GM18870 (cell line): ENCODE data around the gene INAFM2.

Experiments
- ATAC-seq: cut with Tn5 transposase; IDR thresholded peaks from one replicate; pipeline ENCODE4 v1.9.1; 2021; ENCODE audit warnings: moderate library complexity; ENCODE audit not compliant: unreplicated experiment

Gene INAFM2

DNA sequence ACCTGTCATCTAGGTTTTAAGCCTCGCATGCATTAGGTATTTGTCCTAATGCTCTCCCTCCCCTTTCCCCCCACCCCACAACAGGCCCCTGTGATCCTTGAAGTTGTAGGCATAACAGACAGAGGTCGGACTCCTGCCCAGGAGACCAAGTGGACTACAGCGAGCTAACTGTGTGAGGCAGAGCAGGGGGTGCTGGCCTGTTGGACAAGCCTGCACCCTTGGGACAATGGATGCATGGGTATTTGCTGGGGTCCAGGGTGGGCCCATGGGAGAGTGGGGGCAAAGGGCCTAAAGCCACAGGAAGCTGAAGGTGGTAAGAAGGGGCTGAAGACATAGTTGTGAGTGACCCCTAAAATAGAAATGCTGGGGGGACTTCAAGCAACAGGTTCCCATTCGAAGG lies 18.2 kb upstream of the INAFM2 start:
- no peak for ATAC-seq

DNA sequence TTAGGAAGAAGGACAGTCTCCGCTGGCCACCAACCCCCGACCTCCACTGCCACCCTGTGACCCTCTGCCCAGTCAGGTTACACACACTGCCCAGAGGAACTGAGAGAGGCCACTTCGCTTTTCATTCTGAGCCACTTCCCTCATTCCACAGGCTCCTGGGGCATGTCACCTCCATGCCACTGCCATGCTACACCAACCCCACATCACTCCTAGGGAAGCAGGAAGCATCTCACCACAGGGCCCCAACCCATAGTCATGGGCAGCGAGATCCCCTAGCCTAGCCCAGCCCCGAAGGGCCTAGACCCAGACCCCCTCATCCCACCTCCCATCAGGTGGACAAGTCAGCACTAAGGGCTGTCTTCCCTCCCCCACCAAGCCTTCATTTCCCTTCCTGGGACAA lies 17.1 kb upstream of the INAFM2 start:
- ATAC-seq = no peak

DNA sequence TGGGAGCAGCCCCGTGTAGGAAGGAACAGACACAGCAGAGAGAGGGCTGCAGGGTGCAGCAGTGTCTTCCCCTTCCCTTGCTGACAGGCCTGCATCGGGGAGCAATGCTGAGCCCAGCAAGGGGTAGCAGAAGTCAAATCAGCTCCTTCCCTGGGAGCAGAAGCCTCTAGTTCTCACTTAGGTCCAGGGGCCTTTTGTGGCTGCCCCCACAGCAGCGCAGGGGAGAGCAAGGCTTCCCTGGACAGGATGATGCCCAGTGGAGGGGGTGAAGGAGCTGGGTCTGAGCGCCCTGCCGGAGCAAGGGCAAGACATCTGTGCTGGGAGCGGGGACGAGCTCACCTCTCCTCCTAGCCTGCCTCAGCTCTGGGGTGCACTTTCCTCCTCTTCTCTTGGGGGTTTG lies 16.6 kb upstream of the INAFM2 start:
- ATAC-seq = no peak

DNA sequence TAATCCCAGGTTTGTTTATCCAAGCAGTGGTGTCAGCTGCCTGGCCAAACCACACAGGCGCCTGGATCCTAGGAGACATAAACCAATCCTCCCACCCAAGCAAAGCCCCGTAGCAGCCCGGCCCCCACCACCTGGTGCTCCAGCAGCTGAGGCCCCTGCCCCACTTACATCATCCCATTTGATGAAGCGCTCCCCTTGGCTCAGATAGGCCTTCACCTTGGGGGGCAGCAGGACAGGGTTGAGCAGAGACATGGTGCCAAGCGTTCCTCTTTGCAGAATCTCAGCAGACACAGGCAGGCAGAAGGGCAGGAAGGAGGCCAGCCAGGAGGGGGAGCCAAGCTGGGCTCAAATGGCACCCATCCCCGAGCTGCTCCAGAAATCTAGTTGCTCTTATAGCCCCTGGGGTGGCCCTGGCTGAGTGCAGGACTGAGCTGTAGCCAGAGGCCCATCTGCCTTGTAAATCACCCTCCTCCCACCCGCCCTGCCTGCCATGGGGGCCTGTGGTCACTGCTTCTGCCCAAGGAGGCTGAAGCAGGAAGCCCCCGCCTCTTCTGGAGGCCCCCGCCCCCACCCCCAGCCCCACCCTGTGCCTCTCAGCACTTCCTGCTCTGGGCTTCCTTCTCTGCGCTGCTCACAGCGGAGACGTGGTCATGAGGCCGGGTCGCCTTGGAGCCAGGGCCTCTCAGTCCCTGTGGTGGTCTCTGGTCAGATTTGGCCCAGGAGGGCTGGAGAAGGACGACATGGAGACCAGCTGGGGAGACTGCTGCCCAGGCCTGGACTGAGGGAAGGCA lies 15.9 kb upstream of the INAFM2 start, which contains the start of gene PLCB2:
Gene PLCB2 (minus strand): TSS at position 515 of the 791 bp plus-strand sequence. CDS start 263 bp downstream, at position 252.
- ATAC-seq = no peak

DNA sequence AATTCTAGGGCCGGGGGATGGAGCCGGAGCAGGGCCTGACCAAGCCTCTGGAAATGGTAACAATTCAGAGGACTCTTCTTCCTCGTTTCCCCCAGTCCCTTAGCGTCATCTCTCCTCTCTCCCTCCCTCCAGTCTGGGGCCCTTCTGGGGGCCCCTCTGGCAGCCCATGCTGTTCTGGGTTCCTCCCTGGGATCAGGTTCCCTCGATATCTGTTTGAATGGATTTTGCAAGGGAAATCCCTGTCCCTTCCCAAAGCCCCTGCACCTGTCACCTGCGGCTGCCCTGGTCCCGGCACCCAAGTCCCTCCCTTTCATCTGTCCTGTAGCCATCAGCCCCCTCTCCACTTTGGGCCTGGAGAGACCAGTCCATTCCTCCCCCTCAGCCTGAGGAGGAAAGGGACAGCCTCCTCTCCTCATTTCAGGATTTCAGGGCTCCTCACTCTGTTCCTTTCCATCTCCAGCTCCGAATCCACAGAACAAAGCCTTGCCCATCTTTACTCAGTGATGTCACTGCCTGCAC lies 14.1 kb upstream of the INAFM2 start:
- ATAC-seq = no peak

GRCh38 chr15:40310001-40310959 lies 13.2 kb upstream of the INAFM2 start:
- ATAC-seq = no peak

GRCh38 chr15:40310993-40311392 lies 12.5 kb upstream of the INAFM2 start:
- ATAC-seq = no peak

GRCh38 chr15:40312370-40313158 lies 10.9 kb upstream of the INAFM2 start:
- ATAC-seq = no peak

GRCh38 chr15:40313531-40314398 lies 9.7 kb upstream of the INAFM2 start:
- ATAC-seq = no peak

- no peak for ATAC-seq
Measured at GRCh38 chr15:40314723-40315276, 8.7 kb upstream of the INAFM2 start.

DNA sequence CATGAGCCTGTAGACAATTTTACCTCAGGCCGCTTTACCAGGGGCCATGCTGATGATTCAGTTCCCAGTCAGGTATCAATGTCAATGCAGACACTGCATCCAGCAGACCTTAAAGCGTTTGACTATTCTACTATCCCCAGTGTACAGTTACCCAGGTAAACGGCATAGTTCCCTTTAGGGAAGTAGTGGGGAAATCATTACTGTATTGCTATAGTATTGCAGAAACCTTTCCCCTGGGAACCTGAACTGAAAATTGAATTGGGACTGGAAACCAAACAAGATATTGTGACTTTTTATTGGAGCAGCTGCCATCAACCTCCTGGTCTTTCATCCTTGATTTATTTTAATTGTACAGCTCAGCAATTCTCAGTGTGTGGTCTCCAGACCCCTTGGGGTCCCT lies 6.6 kb upstream of the INAFM2 start:
- no peak for ATAC-seq

GRCh38 chr15:40317580-40317979 lies 5.9 kb upstream of the INAFM2 start:
- no peak for ATAC-seq

- ATAC-seq = no peak
Measured at GRCh38 chr15:40320409-40320808, 3.1 kb upstream of the INAFM2 start.

- ATAC-seq = peak; percentile 35
Measured at GRCh38 chr15:40320931-40321371, 2.5 kb upstream of the INAFM2 start.

DNA sequence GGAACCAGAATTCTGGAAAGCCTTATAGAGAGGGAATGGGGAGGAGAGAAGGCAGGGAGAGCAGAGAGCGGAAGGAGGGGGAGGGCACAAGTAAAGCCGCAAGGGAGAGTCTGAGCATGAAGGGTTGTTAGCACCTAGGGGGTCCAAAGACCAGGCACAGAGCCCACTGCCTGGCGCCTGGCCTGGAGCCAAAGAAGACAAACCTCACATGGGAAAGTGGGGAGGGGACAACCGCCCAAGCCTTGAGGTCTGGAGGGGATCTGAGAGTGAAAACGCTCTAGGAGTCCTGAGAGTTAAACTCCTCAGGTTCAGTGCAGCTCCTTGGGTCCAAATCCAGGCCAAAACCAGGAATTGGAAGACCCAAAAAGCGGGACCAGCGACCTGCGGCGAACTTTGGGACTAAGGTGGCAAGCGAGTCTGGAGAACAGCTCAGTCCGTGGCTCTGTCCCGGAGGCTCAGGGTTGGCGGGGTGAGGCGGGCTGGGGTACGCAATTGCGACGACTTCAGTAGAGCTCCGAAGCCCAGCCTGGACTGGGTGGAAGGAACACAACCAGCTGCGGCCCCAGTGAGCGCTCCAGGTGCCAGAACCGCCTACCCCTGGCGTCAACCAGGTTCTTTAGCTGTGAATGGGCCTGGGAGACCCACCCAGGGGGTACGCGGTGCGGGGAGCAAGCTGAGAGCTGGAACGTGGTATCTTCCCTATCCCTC lies 807 bp upstream of the INAFM2 start:
- no peak for ATAC-seq

DNA sequence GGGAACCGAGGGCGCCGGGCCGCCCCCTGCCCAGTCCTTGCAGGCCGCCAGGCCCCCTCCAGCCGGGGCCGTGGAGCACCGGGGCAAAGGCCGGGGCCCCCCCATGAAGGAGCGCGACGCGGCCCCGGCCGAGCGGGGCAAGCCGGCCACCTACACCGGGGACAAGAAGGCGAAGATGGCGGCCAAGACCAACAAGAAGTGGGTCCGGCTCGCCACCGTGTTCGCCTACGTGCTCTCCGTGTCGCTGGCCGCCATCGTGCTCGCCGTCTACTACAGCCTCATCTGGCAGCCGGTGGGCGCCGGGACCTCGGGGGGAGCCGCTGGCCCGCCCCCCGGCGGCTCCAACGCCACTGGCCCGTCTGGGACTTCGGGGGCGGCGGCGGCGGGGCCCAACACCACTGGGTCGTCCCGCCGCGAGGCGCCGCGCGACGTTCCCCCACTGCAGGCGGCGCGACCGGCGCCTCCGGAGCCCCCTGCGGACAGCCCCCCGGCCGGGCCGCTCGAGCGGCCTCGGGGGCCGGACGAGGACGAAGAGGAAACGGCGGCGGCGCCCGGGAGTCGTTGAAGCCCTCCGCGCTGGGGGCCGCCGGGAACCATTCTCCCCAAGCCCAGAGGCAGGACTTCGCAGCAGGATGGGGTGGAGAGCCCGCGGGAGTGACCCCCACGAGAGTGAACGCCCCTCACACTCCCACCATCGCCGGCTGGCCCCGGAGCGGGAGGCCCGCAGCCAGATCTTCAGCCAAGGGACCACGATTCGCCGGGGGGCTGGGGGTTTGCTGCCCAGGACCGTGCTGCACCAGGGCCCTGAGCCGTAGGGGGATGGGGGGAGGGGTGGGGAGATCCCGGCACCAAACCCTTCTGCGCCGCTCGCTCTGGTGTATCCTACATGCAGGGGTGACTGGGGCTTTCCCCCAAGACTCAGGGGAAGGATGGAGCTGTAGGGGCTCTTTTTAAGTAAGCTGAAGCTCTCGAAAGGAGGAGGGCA lies 753 bp downstream of the INAFM2 start:
- no peak for ATAC-seq

DNA sequence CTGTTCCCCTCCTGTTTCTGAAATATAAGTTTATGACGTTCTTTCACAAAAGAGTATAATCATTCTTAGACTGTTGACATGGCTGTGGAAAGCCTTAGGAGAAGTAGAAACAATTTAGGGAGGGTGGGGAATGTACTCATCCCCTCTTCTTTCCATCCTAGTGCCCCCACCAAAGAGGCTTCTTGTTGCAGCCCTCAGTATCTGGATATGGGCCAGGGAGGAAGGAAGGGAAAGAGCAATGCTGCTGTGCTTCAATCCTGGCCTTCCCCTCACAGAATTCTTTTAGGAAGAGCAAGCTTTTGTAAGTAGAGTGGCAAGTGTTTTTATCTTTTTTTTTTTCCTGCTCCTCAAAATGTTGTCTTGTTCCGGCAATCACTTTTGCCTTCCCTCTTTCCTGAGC lies 1.7 kb downstream of the INAFM2 start:
- no peak for ATAC-seq

DNA sequence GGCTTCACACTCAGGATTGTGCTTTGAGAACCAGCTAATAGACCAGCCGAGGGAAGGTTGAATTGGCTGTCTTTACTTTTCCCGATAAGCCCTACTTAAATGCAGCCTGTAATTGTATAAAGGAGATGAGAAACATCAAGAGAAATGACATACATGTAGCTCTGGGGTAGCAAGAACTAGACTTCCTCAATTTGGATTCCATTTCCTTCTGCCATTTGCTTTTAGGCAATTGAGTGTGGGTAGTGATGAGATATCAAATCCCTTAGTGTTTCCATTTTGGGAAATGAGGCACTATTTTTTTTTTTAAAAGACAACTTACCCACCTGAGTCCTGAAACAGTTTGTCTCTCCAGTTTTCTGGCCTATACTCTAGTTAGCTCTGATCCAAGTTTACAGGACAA lies 2.2 kb downstream of the INAFM2 start:
- no peak for ATAC-seq
